Stimulated activated CD8-positive, alpha-beta memory T cell treated with anti-CD3 and anti-CD28 coated beads, Interleukin-7, amount 100 ng/mL, for 48 hours (primary cell): Measurements from ENCODE around the gene NKIRAS1.
A peak's percentile ranks its signal among the peaks of the same experiment; 100 is the strongest.

Source experiments
- DNase-seq, 2 donors: peaks; one replicate each; pipeline ENCODE4 v3.0.0-alpha.2; 2020; ENCODE audit warnings: low read depth in 1 of 2; ENCODE audit errors: extremely low read depth in 1 of 2

NKIRAS1 gene

DNA sequence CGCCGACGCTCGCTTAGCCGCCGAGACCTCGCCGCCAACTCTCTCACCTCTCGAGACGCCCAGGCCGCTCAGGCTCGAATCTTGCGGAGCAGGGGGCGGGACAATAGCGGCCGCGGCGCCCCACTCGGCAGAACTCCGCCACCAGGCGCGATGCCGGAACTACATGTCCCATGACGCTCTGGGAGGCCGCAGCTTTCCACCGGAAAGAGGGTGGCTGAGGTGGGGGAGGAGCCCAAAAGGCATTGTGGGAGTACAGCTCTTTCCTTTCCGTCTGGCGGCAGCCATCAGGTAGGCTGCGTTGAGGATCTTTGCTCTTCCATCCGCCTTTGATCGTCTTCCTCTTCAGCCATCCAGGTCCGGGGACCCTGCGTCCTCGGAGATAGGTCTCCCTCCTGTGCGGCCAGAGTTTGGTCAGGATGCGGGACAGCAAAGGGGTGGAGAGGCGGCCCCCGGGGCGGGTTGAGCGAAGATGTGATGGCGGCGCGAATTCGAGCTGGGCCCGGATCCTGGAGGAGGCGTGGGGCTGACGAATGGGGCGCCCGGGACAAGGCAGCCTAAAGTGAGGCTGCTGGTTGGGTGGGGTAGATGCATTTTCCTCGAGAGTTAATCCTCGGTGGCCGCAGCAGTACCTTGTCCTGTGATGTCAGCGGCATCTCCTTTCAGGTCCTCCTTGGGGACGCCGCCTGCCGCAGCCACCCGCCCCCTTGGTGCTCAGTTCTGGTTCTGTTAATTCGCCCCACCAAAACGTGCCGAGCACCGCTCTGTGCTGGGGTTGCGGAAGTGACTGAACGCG lies at the start of gene NKIRAS1, which contains the start of gene RPL15:
Gene NKIRAS1 (minus strand): TSS at position 105 of the 793 bp plus-strand sequence. CDS start 6,086 bp downstream, outside the sequence.
Gene RPL15 (plus strand): TSS at position 247 of the 793 bp plus-strand sequence. CDS start 728 bp downstream, outside the sequence.
- DNase-seq, result peak; percentile 94 to 95

DNA sequence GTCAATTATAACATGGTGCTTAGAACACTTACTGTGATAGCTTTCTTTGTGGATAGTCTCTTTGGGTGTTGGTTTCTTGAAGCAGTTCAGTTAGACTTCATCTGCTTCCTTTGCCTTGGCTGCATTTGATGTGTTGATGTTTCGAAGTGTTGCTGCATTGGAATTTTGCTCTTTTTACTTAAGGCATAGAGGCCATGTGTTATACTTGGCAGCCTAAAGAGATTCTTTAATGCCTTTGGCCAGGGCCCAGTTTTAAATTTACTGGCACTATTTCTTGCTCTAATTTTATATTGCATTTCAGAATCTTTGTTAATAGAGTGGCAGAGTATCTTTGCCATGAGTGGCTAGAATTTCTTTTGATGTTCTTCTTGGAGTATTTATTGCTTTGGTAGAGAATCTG lies 49.5 kb upstream of the NKIRAS1 start:
- no peak for DNase-seq

DNA sequence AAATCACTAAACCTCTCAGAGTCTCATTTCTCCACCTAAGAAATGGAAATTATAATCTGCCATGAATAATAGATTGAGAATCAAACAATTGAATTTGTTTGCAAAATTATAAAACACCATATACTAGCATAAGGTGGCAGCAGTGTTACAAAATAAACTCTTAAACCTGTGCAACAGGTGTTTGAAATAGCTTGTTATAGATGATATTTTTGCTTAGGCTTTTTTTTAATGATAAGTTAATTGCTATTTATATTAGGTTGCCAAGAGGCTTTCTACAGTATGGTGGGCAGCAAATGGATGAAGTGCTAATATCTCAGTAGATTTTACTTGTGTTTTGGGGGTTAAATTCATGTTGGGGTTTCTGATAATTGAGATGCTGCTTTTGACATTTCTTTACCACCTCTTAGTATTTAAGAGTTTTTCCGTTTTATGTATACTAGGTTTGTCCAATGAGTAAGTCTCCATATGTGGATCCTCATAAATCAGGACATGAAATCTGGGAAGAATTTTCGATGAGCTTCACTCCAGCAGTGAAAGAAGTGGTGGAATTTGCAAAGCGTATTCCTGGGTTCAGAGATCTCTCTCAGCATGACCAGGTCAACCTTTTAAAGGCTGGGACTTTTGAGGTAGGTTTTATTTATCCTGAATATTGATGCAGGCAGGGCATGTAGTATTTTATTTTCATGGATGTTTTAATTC lies 47.9 kb upstream of the NKIRAS1 start:
- DNase-seq, result no peak

DNA sequence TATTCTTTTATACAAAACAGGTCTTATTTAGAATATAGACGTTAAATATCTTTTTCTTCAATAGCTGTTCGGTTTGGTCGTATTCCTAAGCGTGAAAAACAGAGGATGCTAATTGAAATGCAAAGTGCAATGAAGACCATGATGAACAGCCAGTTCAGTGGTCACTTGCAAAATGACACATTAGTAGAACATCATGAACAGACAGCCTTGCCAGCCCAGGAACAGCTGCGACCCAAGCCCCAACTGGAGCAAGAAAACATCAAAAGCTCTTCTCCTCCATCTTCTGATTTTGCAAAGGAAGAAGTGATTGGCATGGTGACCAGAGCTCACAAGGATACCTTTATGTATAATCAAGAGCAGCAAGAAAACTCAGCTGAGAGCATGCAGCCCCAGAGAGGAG lies 45.1 kb upstream of the NKIRAS1 start:
- no peak for DNase-seq

DNA sequence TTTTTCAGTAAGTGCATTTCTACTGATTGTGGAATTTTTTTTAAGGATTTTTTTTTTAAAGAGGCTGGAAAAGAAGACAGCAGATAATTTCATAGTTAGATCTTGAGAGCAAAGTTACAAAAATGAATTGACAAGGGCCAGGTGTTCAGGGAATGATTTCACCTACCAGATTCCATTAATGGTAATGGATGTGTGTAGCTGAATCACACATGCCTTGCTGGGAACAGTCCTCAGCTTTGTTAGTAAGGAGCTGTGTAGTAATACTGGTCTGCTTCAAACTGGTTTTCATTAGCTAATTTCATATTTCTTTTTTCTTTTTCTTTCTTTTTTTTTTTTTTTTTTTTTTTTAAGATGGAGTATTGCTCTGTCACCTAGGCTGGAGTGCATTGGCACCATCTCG lies 44.3 kb upstream of the NKIRAS1 start:
- DNase-seq, result no peak

DNA sequence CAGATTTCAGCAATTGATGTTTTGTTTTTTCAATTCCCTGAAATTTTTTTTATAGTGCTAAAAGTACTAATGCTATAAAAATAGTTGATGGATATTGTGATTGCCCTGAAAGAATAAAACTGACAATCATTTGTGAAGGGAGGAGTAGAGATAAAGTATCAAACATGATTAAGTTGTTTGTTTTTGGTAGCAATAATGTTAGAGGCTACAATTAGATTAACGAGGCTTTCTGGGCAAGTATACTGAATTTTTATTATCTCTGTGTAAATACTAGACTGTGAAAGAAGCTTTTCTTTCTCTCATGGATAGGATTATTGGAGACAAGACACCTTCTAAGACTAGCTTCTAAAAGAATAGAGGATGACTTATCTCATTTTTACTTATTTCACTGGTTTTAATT lies 43.9 kb upstream of the NKIRAS1 start:
- DNase-seq, result no peak

DNA sequence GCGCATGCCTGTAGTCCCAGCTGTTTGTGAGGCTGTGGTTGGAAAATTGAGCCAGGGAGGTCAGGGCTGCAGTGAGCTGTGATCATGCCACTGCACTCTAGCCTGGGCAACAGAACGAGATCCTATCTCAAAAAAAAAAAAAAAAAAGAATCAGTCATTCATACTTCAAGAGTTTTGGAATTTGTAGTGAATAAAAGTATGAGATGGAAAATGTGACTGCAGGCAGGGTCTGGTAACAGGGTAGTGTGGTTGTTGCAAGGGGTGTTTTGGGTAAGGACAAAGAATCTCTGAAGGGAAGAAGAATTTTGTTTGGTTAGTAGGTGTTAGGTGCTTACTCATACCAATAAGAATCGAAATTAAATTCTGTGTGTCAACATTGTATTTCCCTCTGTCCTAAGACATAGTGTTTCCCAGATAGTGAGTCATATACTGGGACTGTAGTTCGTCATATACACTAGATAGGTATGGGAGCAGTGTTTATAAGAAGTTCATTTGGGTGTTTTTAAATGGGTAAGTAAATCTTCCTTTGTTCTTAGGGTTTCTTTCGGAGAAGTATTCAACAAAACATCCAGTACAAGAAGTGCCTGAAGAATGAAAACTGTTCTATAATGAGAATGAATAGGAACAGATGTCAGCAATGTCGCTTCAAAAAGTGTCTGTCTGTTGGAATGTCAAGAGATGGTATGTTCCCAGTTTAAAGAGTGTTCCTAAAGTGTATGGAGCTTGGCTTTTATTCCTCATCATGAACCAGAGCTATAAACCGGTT lies 42.5 kb upstream of the NKIRAS1 start:
- peak in 1 of 2 donors; percentile 4 for DNase-seq

DNA sequence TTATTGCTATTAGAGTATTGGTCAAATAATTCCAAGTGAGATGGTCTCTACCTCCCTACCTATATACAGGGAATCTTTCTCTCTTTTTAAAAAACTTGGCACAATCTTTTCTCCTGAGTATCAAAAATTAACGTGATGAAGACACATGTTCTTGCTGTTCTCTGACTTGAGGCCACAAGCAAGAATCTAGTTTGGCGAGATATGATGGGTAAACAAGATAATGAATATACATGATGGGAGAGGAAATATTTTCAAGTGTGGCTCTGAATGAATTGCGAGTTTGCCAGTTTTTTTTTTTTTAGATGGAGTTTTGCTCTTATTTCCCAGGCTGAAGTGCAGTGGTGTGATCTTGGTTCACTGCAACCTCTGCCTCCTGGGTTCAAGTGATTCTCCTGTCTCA lies 39.9 kb upstream of the NKIRAS1 start:
- no peak for DNase-seq

DNA sequence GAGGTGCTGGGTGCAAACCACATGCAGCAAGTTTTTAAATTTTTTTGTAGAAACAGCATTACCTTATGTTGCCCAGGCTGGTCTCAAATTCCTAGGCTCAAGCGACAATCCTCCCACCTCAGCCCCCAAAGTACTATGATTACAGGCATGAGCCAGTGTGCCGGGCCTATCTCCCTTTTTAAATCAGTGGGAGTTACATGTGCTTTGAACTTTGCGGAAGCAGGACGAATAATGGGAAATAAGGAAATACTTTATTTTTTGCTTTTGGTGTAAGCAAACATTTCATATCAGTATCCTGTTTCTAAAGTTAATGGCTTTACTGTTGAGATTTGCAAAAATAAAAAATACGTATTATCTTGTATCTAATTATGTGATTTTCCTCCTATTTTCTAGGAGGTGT lies 37.4 kb upstream of the NKIRAS1 start:
- no peak for DNase-seq

DNA sequence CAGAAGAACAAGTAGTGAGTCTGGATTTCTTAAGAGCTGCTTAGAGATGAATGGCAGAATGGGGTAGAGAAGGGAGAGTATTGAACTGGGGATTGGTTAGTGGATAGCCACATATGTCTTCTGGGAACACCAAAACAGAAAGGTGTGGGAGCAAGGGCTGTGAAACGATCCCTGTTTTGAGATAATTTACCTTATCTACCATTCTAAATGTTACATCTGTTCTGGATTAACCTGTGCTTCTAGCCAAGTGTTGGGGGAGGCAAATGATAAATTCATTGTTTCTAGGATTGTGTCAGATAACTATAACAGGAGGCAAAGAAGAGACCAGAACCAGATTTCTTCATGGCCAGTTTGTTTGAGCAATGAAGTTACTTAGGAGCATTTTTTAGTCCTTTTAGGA lies 36.7 kb upstream of the NKIRAS1 start:
- no peak for DNase-seq

DNA sequence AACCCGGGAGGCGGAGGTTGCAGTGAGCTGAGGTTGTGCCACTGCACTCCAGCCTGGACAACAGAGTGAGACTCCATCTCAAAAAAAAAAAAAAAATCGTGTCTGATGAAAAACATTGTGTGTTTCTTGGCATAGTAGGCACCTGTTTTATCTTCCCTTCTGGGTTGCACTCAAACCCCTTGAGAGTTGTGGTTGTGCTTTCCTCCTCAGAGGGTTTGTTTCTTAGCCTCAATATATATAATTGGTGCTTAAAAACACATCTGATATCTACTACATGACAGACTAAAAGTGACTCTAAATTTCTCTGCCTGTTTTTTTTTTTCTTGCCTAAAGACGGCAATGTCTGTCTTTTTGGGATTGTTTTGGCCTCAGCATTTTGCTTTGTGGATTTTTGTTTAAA lies 35.9 kb upstream of the NKIRAS1 start:
- no peak for DNase-seq

DNA sequence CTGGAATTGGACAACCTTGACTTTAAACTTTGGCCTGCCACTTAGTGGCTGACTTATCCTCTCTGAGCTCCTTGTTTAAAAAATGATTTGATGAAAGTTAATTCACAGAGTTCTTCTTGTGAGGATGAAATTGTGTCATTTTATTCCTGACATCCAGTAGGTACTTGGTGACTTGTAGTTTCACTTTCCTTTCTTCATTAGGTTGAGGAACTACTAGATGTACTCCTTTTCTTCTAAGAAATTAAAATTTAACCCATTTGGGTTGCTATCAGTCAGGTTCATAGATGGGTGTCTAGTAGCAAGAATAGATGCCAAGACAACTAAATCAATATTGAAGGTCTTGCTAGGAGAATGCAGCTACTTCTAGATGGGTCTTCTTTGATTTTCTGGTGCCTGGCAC lies 33.5 kb upstream of the NKIRAS1 start:
- no peak for DNase-seq

DNA sequence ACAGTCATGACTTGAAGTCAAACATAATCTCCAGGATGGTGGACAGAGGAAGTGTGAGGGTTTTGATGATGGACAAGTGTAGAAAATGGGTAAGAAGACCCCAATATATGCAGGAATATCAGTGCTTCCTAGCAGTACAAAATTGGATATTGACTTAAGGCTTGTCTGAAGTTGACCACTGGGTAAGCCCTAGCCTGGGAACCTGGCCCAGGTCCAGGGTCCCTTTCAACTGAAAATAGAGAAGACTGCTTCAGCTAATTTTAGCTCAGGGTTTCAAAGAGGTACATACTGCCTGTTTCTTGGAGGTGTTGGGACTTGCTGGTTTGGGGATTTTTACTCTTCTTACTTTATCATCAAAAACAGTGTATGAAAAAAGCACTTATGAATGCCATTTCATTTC lies 33.0 kb upstream of the NKIRAS1 start:
- DNase-seq, result no peak

DNA sequence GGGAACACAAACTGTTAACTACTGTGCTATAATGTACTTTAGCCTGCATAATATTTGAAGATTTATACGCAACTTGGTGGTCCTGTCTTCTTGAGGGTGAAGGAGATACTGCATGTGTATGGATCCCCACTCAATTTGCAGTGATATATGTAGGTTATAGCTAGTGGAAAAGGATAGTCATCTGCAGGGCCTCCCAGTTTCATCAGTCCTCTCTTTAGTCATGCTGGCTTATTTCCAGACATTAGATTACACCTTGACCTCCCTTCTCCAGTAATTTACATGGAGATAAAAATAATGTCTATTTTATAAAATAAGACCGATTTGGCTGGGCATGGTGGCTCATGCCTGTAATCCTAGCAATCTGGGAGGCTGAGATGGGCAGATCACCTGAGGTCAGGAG lies 32.0 kb upstream of the NKIRAS1 start:
- no peak for DNase-seq

DNA sequence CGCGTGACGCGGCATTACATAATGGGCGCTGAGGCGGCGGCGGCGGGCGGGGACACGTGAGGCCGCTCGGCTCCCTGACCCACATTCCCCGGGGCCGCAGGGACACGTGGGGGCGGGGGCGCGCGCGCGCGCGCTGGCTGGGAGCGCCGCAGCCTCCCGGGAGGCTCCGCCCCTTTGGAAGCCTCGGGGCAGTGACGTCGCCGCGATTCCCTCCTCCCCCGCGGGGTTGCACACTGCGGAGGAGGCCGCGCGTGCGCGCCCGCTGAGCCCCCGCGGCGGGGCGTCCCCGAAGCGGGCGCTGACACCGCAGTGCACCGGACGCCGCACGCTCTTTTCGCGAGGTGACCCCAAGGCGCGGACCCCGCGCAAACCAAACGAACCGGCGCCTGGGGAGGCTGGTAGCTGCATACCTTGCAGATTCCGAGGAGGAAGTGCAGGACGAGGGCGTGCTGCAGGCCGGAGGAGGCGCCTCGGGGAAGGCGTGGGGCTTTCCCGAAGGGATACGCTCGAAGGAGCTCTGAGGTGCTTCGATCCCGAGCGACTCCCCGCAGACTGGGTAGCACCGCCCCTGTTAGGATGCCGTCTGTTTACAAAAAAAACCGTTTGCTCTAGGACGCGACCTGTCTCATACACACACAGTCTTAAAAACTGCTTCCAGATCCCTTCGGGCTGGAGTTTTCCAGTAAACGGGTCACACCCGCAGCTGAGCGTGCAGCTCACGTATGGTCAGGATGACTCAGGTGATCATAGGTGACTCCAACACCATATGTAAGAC lies 29.3 kb upstream of the NKIRAS1 start:
- DNase-seq, result peak; percentile 88 to 92

DNA sequence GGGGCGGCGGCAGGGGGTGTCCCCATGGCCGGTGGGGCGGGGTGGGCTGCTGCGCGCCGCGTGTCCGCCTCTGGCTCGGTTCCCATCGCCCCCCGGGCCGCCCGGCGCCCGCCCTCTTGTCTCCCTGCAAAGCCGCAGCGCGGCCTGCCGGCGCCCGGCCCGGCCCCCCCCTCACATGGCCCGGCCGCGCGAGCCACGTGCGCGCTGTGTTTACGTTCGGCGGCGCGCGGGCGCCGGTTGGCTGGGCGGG lies 28.8 kb upstream of the NKIRAS1 start:
- DNase-seq, result no peak

DNA sequence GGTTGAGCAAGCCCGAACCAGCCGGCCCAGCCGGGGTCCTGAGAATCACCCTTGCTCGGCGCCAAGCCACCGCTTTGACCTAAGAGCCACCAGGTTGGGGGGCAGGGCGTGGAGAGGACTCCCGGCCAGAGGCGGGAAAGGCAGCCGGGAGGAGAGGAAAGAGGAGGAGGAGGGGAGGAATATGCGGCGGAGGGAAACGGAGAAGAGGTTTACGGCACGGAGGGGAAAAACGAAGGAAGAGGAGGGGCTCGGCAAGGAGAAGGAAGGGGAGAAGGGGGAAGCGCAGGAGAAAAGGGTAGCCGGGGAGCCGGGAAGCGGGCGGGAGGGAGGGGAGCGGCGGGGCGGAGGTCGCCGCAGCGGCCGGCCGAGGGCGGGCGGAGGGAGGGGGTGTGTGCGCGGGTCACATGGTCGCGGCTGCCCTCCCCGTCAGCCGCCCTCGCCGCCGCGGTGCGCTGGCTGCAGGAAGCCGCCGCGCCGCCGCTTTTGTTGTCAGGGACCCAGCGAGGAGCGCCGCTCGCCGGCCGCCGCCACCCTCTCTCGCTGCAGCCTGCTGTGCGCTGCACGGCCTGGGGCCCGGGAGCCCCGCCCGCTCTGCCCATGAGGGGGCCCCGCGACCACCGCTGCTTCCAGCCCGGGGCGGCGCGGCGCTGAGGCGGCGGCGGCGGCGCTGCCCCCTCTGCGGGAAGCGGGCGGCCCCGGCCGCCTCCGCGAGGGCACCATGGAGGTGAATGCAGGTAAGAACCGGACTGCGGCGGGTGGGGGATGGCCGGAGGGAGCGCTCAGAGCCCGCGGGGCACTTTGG lies 28.3 kb upstream of the NKIRAS1 start, which contains the start of gene NR1D2:
Gene NR1D2 (plus strand): TSS at position 426 of the 802 bp plus-strand sequence. CDS start 293 bp downstream, at position 719.
- peak; percentile 56 to 61 for DNase-seq

DNA sequence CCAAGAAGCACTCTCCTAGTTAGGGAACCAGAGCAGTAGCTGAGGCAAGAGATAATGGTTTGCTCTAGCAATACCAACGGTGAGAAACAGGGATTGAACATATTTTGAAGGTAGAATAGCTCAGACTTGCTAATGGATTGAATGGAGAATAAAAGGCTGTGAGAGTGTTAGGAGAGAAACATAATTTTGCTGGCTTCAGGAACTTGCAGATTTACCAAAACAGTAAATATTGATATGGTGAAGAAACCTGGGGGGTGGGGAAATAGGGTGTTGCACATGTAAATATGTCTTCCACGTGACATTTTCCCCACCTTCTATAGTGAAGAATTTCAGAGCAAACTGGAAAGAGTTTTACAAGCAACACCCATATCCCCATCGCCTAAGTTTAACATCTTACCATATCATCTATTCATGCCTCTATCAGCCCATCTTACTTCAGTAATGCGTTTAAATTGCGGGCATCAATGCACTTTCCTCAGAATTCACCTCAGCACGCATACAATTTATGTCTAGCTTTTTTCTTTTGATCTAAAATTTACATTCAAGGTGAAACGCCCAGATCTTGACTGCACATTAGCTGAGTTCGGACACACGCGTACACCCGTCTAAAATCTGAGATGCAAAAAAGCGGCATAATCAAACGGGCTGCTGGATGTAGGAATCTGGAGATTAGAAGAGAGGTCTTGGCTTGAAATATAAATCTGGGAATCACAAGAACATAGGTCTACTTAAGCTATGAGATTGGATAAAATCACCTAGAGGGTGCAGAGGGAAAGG lies 27.4 kb upstream of the NKIRAS1 start:
- DNase-seq, result no peak

DNA sequence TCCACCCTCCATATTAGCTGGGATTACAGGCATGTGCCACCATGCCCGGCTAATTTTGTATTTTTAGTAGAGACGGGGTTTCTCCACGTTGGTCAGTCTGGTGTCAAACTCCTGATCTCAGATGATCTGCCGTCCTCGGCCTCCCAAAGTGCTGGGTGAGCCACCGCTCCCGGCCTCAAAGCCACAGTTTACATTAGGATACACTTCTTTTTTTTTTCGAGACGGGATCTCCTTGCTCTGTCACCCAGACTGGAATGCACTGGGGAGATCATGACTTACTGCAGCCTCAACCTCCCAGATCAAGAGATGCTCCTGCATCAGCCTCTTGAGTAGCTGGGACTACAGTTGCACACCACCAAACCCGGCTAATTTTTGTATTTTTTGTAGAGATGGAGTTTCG lies 25.8 kb upstream of the NKIRAS1 start:
- DNase-seq, result no peak
